Ishikawa (cell line): ENCODE measurements around the gene PARVB.

Experiments used
- CREB1 ChIP-seq: IDR thresholded peaks from 2 replicates; pipeline ENCODE4 v1.6.1; 2012; ENCODE audit warnings: low read depth
- EP300 ChIP-seq: IDR thresholded peaks from 2 replicates; pipeline ENCODE4 v1.6.1; 2012; ENCODE audit warnings: borderline replicate concordance
- FOXM1 ChIP-seq: IDR thresholded peaks from 2 replicates; pipeline ENCODE4 v1.6.1; 2012; ENCODE audit warnings: low read depth, borderline replicate concordance
- MAX ChIP-seq: IDR thresholded peaks from 2 replicates; pipeline ENCODE4 v1.6.1; 2012
- NFIC ChIP-seq: IDR thresholded peaks from 2 replicates; pipeline ENCODE4 v1.6.1; 2012
- TAF1 ChIP-seq: IDR thresholded peaks from 2 replicates; pipeline ENCODE4 v1.6.1; 2012; ENCODE audit warnings: low read depth, mild to moderate bottlenecking
- TCF12 ChIP-seq: IDR thresholded peaks from 2 replicates; pipeline ENCODE4 v1.6.1; 2012; ENCODE audit warnings: low read depth
- TEAD4 ChIP-seq: IDR thresholded peaks from 2 replicates; pipeline ENCODE4 v1.6.1; 2012
- YY1 ChIP-seq: IDR thresholded peaks from 2 replicates; pipeline ENCODE4 v1.6.1; 2012; ENCODE audit warnings: low read depth
- ZBTB7A ChIP-seq: IDR thresholded peaks from 2 replicates; pipeline ENCODE4 v1.6.1; 2012; ENCODE audit warnings: low read depth
- TF ChIP-seq, protein P1 (sequence below): IDR thresholded peaks from 2 replicates; pipeline ENCODE4 v1.6.1; 2012; ENCODE audit warnings: low read depth, mild to moderate bottlenecking

DNA sequence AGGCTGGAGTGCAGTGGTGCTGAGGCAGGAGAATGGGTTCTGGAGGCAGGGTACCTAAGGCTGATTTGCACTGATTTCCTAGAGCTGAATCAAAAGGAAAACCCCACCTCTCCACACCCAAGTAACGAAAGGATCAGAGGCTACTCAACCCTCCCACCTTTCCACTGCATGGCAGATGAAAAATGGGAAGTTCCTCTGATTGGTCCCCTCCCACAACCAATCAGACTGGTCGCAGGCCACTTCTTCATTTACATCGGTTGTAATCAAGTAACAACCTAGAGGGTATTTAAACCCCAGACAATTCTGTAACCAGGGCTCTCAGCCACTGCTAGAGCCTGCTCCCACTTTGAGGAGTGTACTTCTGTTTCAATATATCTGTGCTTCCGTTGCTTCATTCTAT, 18.6 kb upstream of the PARVB start:
- TF ChIP-seq ZBTB7A (no peak), TAF1 (no peak), TCF12 (no peak), MAX (no peak), NFIC (no peak), YY1 (no peak), EP300 (no peak), FOXM1 (no peak), CREB1 (no peak), TEAD4 (no peak)
- TF ChIP-seq, protein P1, sequence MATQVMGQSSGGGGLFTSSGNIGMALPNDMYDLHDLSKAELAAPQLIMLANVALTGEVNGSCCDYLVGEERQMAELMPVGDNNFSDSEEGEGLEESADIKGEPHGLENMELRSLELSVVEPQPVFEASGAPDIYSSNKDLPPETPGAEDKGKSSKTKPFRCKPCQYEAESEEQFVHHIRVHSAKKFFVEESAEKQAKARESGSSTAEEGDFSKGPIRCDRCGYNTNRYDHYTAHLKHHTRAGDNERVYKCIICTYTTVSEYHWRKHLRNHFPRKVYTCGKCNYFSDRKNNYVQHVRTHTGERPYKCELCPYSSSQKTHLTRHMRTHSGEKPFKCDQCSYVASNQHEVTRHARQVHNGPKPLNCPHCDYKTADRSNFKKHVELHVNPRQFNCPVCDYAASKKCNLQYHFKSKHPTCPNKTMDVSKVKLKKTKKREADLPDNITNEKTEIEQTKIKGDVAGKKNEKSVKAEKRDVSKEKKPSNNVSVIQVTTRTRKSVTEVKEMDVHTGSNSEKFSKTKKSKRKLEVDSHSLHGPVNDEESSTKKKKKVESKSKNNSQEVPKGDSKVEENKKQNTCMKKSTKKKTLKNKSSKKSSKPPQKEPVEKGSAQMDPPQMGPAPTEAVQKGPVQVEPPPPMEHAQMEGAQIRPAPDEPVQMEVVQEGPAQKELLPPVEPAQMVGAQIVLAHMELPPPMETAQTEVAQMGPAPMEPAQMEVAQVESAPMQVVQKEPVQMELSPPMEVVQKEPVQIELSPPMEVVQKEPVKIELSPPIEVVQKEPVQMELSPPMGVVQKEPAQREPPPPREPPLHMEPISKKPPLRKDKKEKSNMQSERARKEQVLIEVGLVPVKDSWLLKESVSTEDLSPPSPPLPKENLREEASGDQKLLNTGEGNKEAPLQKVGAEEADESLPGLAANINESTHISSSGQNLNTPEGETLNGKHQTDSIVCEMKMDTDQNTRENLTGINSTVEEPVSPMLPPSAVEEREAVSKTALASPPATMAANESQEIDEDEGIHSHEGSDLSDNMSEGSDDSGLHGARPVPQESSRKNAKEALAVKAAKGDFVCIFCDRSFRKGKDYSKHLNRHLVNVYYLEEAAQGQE = no peak
